Stimulated activated CD4-positive, alpha-beta T cell treated with anti-CD3 and anti-CD28 coated beads, Interleukin-15, amount 100 ng/mL, for 24 hours (primary cell): Measurements from ENCODE around the gene WDR27.
"Not testable (repeated sequence)": the region's sequence is repeated elsewhere in the genome, so short reads cannot be mapped to it uniquely, and the experiment has no call there.

ENCODE experiments used
- DNase-seq: peaks from one replicate; pipeline ENCODE4 v3.0.0-alpha.2; 2020

The WDR27 gene

GRCh38 chr6:169511785-169512184 is 190.0 kb downstream of the WDR27 start:
- not testable (repeated sequence) for DNase-seq

GRCh38 chr6:169510871-169511270 is 191.0 kb downstream of the WDR27 start:
- DNase-seq = no peak

- no peak for DNase-seq
These were observed 193.4 kb downstream of the WDR27 start for GRCh38 chr6:169508452-169508851.

GRCh38 chr6:169503422-169504152 is 198.2 kb downstream of the WDR27 start:
- no peak for DNase-seq

GRCh38 chr6:169502445-169502844 is 199.4 kb downstream of the WDR27 start:
- no peak for DNase-seq

- DNase-seq = no peak
These were observed 200.0 kb downstream of the WDR27 start for GRCh38 chr6:169501777-169502313.

GRCh38 chr6:169501128-169501527 is 200.7 kb downstream of the WDR27 start:
- no peak for DNase-seq

GRCh38 chr6:169500688-169501087 is 201.1 kb downstream of the WDR27 start:
- DNase-seq = no peak

GRCh38 chr6:169499848-169500247 is 202.0 kb downstream of the WDR27 start:
- no peak for DNase-seq

GRCh38 chr6:169498916-169499513 is 202.8 kb downstream of the WDR27 start:
- no peak for DNase-seq

GRCh38 chr6:169495601-169496000 is 206.2 kb downstream of the WDR27 start:
- DNase-seq = no peak

- no peak for DNase-seq
These were observed 207.8 kb downstream of the WDR27 start for GRCh38 chr6:169494038-169494437.

GRCh38 chr6:169491482-169491881 is 210.3 kb downstream of the WDR27 start:
- no peak for DNase-seq

- no peak for DNase-seq
These were observed 211.0 kb downstream of the WDR27 start for GRCh38 chr6:169490830-169491229.

- DNase-seq = no peak
These were observed 211.6 kb downstream of the WDR27 start for GRCh38 chr6:169490246-169490641.

GRCh38 chr6:169489563-169490245 is 212.1 kb downstream of the WDR27 start:
- DNase-seq = no peak

- no peak for DNase-seq
These were observed 214.0 kb downstream of the WDR27 start for GRCh38 chr6:169487579-169488436.

GRCh38 chr6:169479783-169480495 is 221.9 kb downstream of the WDR27 start:
- DNase-seq = no peak

GRCh38 chr6:169474362-169474761 is 227.5 kb downstream of the WDR27 start:
- no peak for DNase-seq

- DNase-seq = no peak
These were observed 228.2 kb downstream of the WDR27 start for GRCh38 chr6:169473663-169474062.

- DNase-seq = no peak
These were observed 228.9 kb downstream of the WDR27 start for GRCh38 chr6:169472786-169473416.

GRCh38 chr6:169470790-169471189 is 231.0 kb downstream of the WDR27 start:
- DNase-seq = no peak
